HEK293 (cell line): ENCODE measurements around the gene PNISR.

ENCODE experiments used
- BCL11A ChIP-seq: fragments of 450-650 bp; formaldehyde crosslinking; IDR thresholded peaks from 2 replicates; pipeline ENCODE4 v1.5.1; 2016; ENCODE audit warnings: low read depth, missing biosample characterization, missing genetic modification characterization
- HOXA7 ChIP-seq: sonication (generic); formaldehyde crosslinking; IDR thresholded peaks from 2 replicates; pipeline ENCODE4 v1.8.1; 2022; ENCODE audit warnings: missing genetic modification reagents, borderline replicate concordance
- IKZF3 ChIP-seq: fragments of 450-650 bp; IDR thresholded peaks from 2 replicates; pipeline ENCODE4 v1.5.0; 2018; ENCODE audit warnings: missing biosample characterization, mild to moderate bottlenecking, missing genetic modification characterization, moderate library complexity
- PBX3 ChIP-seq: sonication (generic); formaldehyde crosslinking; IDR thresholded peaks from 2 replicates; pipeline ENCODE4 v1.8.1; 2022; ENCODE audit warnings: mild to moderate bottlenecking, moderate library complexity, missing genetic modification reagents
- PRDM4 ChIP-seq: fragments of 450-650 bp; formaldehyde crosslinking; IDR thresholded peaks from 2 replicates; pipeline ENCODE4 v1.5.1; 2017; ENCODE audit warnings: missing biosample characterization, missing genetic modification characterization
- SP7 ChIP-seq: fragments of 450-650 bp; formaldehyde crosslinking; IDR thresholded peaks from 2 replicates; pipeline ENCODE4 v1.5.1; 2016; ENCODE audit warnings: missing biosample characterization, missing genetic modification characterization
- ZBTB1 ChIP-seq: fragments of 450-650 bp; formaldehyde crosslinking; IDR thresholded peaks from 2 replicates; pipeline ENCODE4 v1.5.1; 2016; ENCODE audit warnings: missing biosample characterization, missing genetic modification characterization
- ZBTB20 ChIP-seq: fragments of 450-650 bp; formaldehyde crosslinking; IDR thresholded peaks from 2 replicates; pipeline ENCODE4 v1.5.1; 2016; ENCODE audit warnings: missing biosample characterization, missing genetic modification characterization
- ZIC2 ChIP-seq: fragments of 450-650 bp; formaldehyde crosslinking; IDR thresholded peaks from 2 replicates; pipeline ENCODE4 v1.5.1; 2016; ENCODE audit warnings: missing biosample characterization, missing genetic modification characterization
- ZNF132 ChIP-seq: fragments of 450-650 bp; formaldehyde crosslinking; IDR thresholded peaks from 2 replicates; pipeline ENCODE4 v1.5.1; 2017; ENCODE audit warnings: missing biosample characterization, missing genetic modification characterization, borderline replicate concordance
- ZNF169 ChIP-seq: fragments of 450-650 bp; formaldehyde crosslinking; IDR thresholded peaks from 2 replicates; pipeline ENCODE4 v1.5.1; 2016; ENCODE audit warnings: missing biosample characterization, missing genetic modification characterization
- ZNF175 ChIP-seq: fragments of 450-650 bp; formaldehyde crosslinking; IDR thresholded peaks from 2 replicates; pipeline ENCODE4 v1.5.1; 2016; ENCODE audit warnings: missing biosample characterization, missing genetic modification characterization
- ZNF19 ChIP-seq: fragments of 450-650 bp; formaldehyde crosslinking; IDR thresholded peaks from 2 replicates; pipeline ENCODE4; 2016; ENCODE audit warnings: missing biosample characterization, missing genetic modification characterization, low read depth
- ZNF2 ChIP-seq: fragments of 450-650 bp; formaldehyde crosslinking; IDR thresholded peaks from 2 replicates; pipeline ENCODE4 v1.5.1; 2016; ENCODE audit warnings: missing biosample characterization, missing genetic modification characterization
- ZNF221 ChIP-seq: fragments of 450-650 bp; formaldehyde crosslinking; IDR thresholded peaks from 2 replicates; pipeline ENCODE4 v1.5.1; 2017; ENCODE audit warnings: missing biosample characterization, missing genetic modification characterization, borderline replicate concordance
- ZNF335 ChIP-seq: fragments of 450-650 bp; formaldehyde crosslinking; conservative IDR thresholded peaks from 2 replicates; pipeline ENCODE4 v1.5.1; 2016; ENCODE audit warnings: missing biosample characterization, missing genetic modification characterization
- ZNF341 ChIP-seq: fragments of 450-650 bp; formaldehyde crosslinking; IDR thresholded peaks from 2 replicates; pipeline ENCODE4; 2016; ENCODE audit warnings: low read depth, missing biosample characterization, missing genetic modification characterization
- ZNF426 ChIP-seq: fragments of 450-650 bp; formaldehyde crosslinking; IDR thresholded peaks from 2 replicates; pipeline ENCODE4 v1.5.1; 2017; ENCODE audit warnings: missing biosample characterization, missing genetic modification characterization, mild to moderate bottlenecking, inconsistent platforms, moderate library complexity
- ZNF473 ChIP-seq: fragments of 450-650 bp; formaldehyde crosslinking; IDR thresholded peaks from 2 replicates; pipeline ENCODE4 v1.5.1; 2017; ENCODE audit warnings: missing biosample characterization, missing genetic modification characterization
- ZNF529 ChIP-seq: fragments of 450-650 bp; formaldehyde crosslinking; IDR thresholded peaks from 2 replicates; pipeline ENCODE4 v1.5.1; 2017; ENCODE audit warnings: missing genetic modification characterization, missing biosample characterization; ENCODE audit not compliant: insufficient replicate concordance
- ZNF600 ChIP-seq: fragments of 450-650 bp; formaldehyde crosslinking; IDR thresholded peaks from 2 replicates; pipeline ENCODE4 v1.5.1; 2016; ENCODE audit warnings: missing biosample characterization, missing genetic modification characterization
- ZNF624 ChIP-seq: fragments of 450-650 bp; formaldehyde crosslinking; IDR thresholded peaks from 2 replicates; pipeline ENCODE4 v1.5.1; 2017; ENCODE audit warnings: missing biosample characterization, missing genetic modification characterization
- ZNF654 ChIP-seq: fragments of 450-650 bp; formaldehyde crosslinking; IDR thresholded peaks from 2 replicates; pipeline ENCODE4 v1.5.1; 2016; ENCODE audit warnings: low read depth, missing biosample characterization, missing genetic modification characterization
- ZNF791 ChIP-seq: fragments of 450-650 bp; formaldehyde crosslinking; IDR thresholded peaks from 2 replicates; pipeline ENCODE4 v1.5.1; 2016; ENCODE audit warnings: missing biosample characterization, missing genetic modification characterization
- ZNF792 ChIP-seq: fragments of 450-650 bp; formaldehyde crosslinking; IDR thresholded peaks from 2 replicates; pipeline ENCODE4 v1.5.1; 2016; ENCODE audit warnings: missing biosample characterization, missing genetic modification characterization
- ZSCAN16 ChIP-seq: fragments of 450-650 bp; formaldehyde crosslinking; IDR thresholded peaks from 2 replicates; pipeline ENCODE4 v1.5.1; 2016; ENCODE audit warnings: missing biosample characterization, missing genetic modification characterization
- TF ChIP-seq, protein P1 (sequence below): fragments of 450-650 bp; formaldehyde crosslinking; IDR thresholded peaks from 2 replicates; pipeline ENCODE4 v1.5.1; 2016; ENCODE audit warnings: missing biosample characterization, missing genetic modification characterization
- TF ChIP-seq, protein P2 (sequence below): fragments of 450-650 bp; formaldehyde crosslinking; IDR thresholded peaks from 2 replicates; pipeline ENCODE4 v1.5.1; 2016; ENCODE audit warnings: missing biosample characterization, missing genetic modification characterization
- TF ChIP-seq, protein P3 (sequence below): fragments of 450-650 bp; formaldehyde crosslinking; IDR thresholded peaks from 2 replicates; pipeline ENCODE4 v1.5.0; 2017; ENCODE audit warnings: missing biosample characterization, missing genetic modification characterization, borderline replicate concordance
- TF ChIP-seq, protein P4 (sequence below): fragments of 450-650 bp; formaldehyde crosslinking; IDR thresholded peaks from 2 replicates; pipeline ENCODE4 v1.5.1; 2016; ENCODE audit warnings: missing biosample characterization, missing genetic modification characterization

Gene PNISR

GRCh38 chr6:99425647-99426450, 741 bp upstream of the PNISR start (continued):
- TF ChIP-seq ZNF175 (tag by site-specific recombination) (no peak), BCL11A (tag by site-specific recombination) (peak; percentile 39; the same call in 1 of the 2 replicates), ZBTB1 (tag by site-specific recombination) (no peak), ZNF169 (no peak), ZNF2 (peak; percentile 54; the same call in 1 of the 2 replicates), ZIC2 (tag by site-specific recombination) (peak; percentile 36), ZNF341 (peak; percentile 69; the same call in 1 of the 2 replicates), ZNF624 (tag by site-specific recombination) (no peak), ZNF791 (tag by site-specific recombination) (no peak), ZNF529 (tag by site-specific recombination) (no peak), IKZF3 (tag by site-specific recombination) (peak; percentile 79), ZNF221 (no peak), ZNF19 (tag by site-specific recombination) (no peak), ZNF600 (tag by site-specific recombination) (peak; percentile 69; the same call in 1 of the 2 replicates), ZSCAN16 (no peak), ZNF335 (peak; percentile 47), ZNF654 (peak; percentile 43), PBX3 (CRISPR knock-in tag) (no peak), ZNF792 (no peak), ZBTB20 (peak; percentile 78; the same call in 1 of the 2 replicates), SP7 (tag by site-specific recombination) (peak; percentile 56), ZNF473 (tag by site-specific recombination) (no peak), HOXA7 (CRISPR knock-in tag) (no peak), PRDM4 (tag by site-specific recombination) (no peak), ZNF426 (tag by site-specific recombination) (no peak), ZNF132 (no peak)
- TF ChIP-seq, protein P1, sequence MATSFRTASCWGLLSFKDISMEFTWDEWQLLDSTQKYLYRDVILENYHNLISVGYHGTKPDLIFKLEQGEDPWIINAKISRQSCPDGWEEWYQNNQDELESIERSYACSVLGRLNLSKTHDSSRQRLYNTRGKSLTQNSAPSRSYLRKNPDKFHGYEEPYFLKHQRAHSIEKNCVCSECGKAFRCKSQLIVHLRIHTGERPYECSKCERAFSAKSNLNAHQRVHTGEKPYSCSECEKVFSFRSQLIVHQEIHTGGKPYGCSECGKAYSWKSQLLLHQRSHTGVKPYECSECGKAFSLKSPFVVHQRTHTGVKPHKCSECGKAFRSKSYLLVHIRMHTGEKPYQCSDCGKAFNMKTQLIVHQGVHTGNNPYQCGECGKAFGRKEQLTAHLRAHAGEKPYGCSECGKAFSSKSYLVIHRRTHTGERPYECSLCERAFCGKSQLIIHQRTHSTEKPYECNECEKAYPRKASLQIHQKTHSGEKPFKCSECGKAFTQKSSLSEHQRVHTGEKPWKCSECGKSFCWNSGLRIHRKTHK (tag by site-specific recombination) = no peak
- TF ChIP-seq, protein P2, sequence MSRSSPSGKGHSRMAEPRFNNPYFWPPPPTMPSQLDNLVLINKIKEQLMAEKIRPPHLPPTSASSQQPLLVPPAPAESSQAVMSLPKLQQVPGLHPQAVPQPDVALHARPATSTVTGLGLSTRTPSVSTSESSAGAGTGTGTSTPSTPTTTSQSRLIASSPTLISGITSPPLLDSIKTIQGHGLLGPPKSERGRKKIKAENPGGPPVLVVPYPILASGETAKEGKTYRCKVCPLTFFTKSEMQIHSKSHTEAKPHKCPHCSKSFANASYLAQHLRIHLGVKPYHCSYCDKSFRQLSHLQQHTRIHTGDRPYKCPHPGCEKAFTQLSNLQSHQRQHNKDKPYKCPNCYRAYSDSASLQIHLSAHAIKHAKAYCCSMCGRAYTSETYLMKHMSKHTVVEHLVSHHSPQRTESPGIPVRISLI (tag by site-specific recombination) = no peak
- TF ChIP-seq, protein P3, sequence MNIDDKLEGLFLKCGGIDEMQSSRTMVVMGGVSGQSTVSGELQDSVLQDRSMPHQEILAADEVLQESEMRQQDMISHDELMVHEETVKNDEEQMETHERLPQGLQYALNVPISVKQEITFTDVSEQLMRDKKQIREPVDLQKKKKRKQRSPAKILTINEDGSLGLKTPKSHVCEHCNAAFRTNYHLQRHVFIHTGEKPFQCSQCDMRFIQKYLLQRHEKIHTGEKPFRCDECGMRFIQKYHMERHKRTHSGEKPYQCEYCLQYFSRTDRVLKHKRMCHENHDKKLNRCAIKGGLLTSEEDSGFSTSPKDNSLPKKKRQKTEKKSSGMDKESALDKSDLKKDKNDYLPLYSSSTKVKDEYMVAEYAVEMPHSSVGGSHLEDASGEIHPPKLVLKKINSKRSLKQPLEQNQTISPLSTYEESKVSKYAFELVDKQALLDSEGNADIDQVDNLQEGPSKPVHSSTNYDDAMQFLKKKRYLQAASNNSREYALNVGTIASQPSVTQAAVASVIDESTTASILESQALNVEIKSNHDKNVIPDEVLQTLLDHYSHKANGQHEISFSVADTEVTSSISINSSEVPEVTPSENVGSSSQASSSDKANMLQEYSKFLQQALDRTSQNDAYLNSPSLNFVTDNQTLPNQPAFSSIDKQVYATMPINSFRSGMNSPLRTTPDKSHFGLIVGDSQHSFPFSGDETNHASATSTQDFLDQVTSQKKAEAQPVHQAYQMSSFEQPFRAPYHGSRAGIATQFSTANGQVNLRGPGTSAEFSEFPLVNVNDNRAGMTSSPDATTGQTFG (tag by site-specific recombination) = no peak
- TF ChIP-seq, protein P4, sequence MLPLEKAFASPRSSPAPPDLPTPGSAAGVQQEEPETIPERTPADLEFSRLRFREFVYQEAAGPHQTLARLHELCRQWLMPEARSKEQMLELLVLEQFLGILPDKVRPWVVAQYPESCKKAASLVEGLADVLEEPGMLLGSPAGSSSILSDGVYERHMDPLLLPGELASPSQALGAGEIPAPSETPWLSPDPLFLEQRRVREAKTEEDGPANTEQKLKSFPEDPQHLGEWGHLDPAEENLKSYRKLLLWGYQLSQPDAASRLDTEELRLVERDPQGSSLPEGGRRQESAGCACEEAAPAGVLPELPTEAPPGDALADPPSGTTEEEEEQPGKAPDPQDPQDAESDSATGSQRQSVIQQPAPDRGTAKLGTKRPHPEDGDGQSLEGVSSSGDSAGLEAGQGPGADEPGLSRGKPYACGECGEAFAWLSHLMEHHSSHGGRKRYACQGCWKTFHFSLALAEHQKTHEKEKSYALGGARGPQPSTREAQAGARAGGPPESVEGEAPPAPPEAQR (tag by site-specific recombination) = no peak
